Keratinocyte (primary cell): ENCODE measurements around the gene TWNK. TPM values are rescaled to one million over a fixed set of nuclear protein-coding genes. Genes with fewer than 3 reads are reported as not detected.

ENCODE experiments used
- DNase-seq: peaks from one replicate; pipeline ENCODE4 v3.0.0-alpha.2; 2011; ENCODE audit warnings: low read depth, missing footprints, low spot score
- FAIRE-seq: peaks from 2 replicates; lab custom pipeline; 2011; peaks lifted over from hg19 to GRCh38; lab: Jason Lieb, UNC
- H2AFZ ChIP-seq: 2 replicates; pipeline ENCODE4 v1.6.0; 2012; ENCODE audit warnings: low read length, control low read depth, inconsistent platforms; ENCODE audit not compliant: control insufficient read depth
- H3K27ac ChIP-seq: 2 replicates; pipeline ENCODE4 v1.5.1; 2011; ENCODE audit warnings: low read length; ENCODE audit not compliant: control insufficient read depth, insufficient read depth
- H3K27me3 ChIP-seq: 3 replicates; pipeline ENCODE4 v1.6.0; 2011; ENCODE audit warnings: low read length; ENCODE audit not compliant: control insufficient read depth, insufficient read depth; ENCODE audit errors: extremely low read depth
- H3K36me3 ChIP-seq, 2 experiments: 2 replicates in 1 of 2; 3 replicates in 1 of 2; pipeline ENCODE4 v1.5.1; 2011; ENCODE audit warnings: low read length in 2 of 2, mild to moderate bottlenecking in 1 of 2; ENCODE audit not compliant: control insufficient read depth in 2 of 2, insufficient read depth in 2 of 2; ENCODE audit errors: extremely low read depth in 1 of 2
- H3K4me1 ChIP-seq: 3 replicates; pipeline ENCODE4 v1.5.1; 2011; ENCODE audit warnings: low read length; ENCODE audit not compliant: control insufficient read depth, insufficient read depth; ENCODE audit errors: extremely low read depth
- H3K4me2 ChIP-seq: 3 replicates; pipeline ENCODE4 v1.6.0; 2011; ENCODE audit warnings: low read depth, low read length; ENCODE audit not compliant: control insufficient read depth, insufficient read depth; ENCODE audit errors: extremely low read depth
- H3K4me3 ChIP-seq, 3 experiments: fragments of 200-600 bp in 1 of 3; sonication (generic) in 1 of 3; 2 replicates in 2 of 3; 3 replicates in 1 of 3; pipeline ENCODE4 v1.5.1; 2011 to 2016; ENCODE audit warnings: low read length in 3 of 3, mild to moderate bottlenecking in 3 of 3, control low read depth in 2 of 3, inconsistent platforms in 1 of 3, low read depth in 1 of 3, mixed read lengths in 1 of 3, mixed run types in 1 of 3, moderate library complexity in 1 of 3; ENCODE audit not compliant: control insufficient read depth in 2 of 3, insufficient read depth in 2 of 3; ENCODE audit errors: extremely low read depth in 1 of 3
- H3K79me2 ChIP-seq: 2 replicates; pipeline ENCODE4 v1.6.0; 2012; ENCODE audit warnings: low read length; ENCODE audit not compliant: control insufficient read depth, insufficient read depth
- H3K9ac ChIP-seq: 3 replicates; pipeline ENCODE4 v1.6.0; 2011; ENCODE audit warnings: low read length; ENCODE audit not compliant: control insufficient read depth, insufficient read depth; ENCODE audit errors: extremely low read depth
- H3K9me1 ChIP-seq: 3 replicates; pipeline ENCODE4 v1.6.0; 2011; ENCODE audit warnings: low read length; ENCODE audit not compliant: control insufficient read depth, insufficient read depth; ENCODE audit errors: extremely low read depth
- H3K9me3 ChIP-seq: 2 replicates; pipeline ENCODE4 v1.5.1; 2012; ENCODE audit warnings: low read depth, low read length; ENCODE audit not compliant: control insufficient read depth
- H4K20me1 ChIP-seq: 3 replicates; pipeline ENCODE4 v1.6.0; 2011; ENCODE audit warnings: low read length; ENCODE audit not compliant: control insufficient read depth, insufficient read depth; ENCODE audit errors: extremely low read depth
- CTCF ChIP-seq, 3 experiments: IDR thresholded peaks in 1 of 3; conservative IDR thresholded peaks in 1 of 3; optimal IDR thresholded peaks in 1 of 3; 2 replicates in 2 of 3; 3 replicates in 1 of 3; pipeline versions ENCODE3 to v1.5.1; 2011; ENCODE audit warnings: low read length in 3 of 3, mild to moderate bottlenecking in 3 of 3, moderate library complexity in 2 of 3, control low read depth in 1 of 3, inconsistent platforms in 1 of 3; ENCODE audit not compliant: insufficient read depth in 2 of 3; ENCODE audit errors: extremely low read depth in 1 of 3
- EZH2 ChIP-seq: IDR thresholded peaks from one replicate; pipeline ENCODE4 v1.6.1; 2012; ENCODE audit warnings: inconsistent platforms, mild to moderate bottlenecking, low read length, moderate library complexity
- dilution Hi-C: fragments of 300-500 bp; cut with MboI; formaldehyde crosslinking; loops from one replicate; pipeline ENCODE4 v1.7.0; 2020; ENCODE audit warnings: low sequenced_read_pairs; ENCODE audit not compliant: extremely low pct_ligation_motif_present
- polyA plus RNA-seq, 5 experiments: library from polyadenylated mRNA; depleted of rRNA in 3 of 5; stranded (reverse) in 3 of 5; stranded (forward) in 1 of 5; unstranded in 1 of 5; fragments of >200 nt; gene quantifications; 1 replicate in 1 of 5; 2 replicates in 3 of 5; 3 replicates in 1 of 5; pipeline versions ENCODE4 v1.2.1 to v1.2.3, GENCODE V29; 2011 to 2012; ENCODE audit warnings: missing spikeins in 2 of 5, low read depth in 1 of 5, low replicate concordance in 1 of 5

The TWNK gene
- polyA plus RNA-seq, 1 donor (not counting 4 experiments of a cell fraction or from before 2014, with no cell fraction given) = 12.9 TPM

- Histone ChIP-seq H3K9ac (no peak overlapping the region), H3K4me3 (no peak overlapping the region), H2AFZ (no peak overlapping the region), H3K4me1 (peaks cover 9% of the 10 kb centered on the region), H3K4me2 (no peak overlapping the region), H4K20me1 (no peaks in the 10 kb centered on the region), H3K79me2 (no peaks in the 10 kb centered on the region), H3K9me1 (no peaks in the 10 kb centered on the region), H3K27me3 (no peaks in the 10 kb centered on the region), H3K36me3 (peaks cover 15 to 37% of the 10 kb centered on the region in 2 experiments), H3K9me3 (no peaks in the 10 kb centered on the region), H3K27ac (no peak overlapping the region)
- no peak for FAIRE-seq
- DNase-seq = no peak
- dilution Hi-C loops = no loop called here
- no peak for TF ChIP-seq EZH2
- no peak for TF ChIP-seq CTCF (optimal IDR thresholded peaks at IDR 0.05 in 1 of 3, IDR thresholded peaks at IDR 0.05 in 1 of 3, conservative IDR thresholded peaks at IDR 0.05 in 1 of 3; ENCODE audit: extremely low read depth in 1 of 3, insufficient read depth in 2 of 3, low read length in 3 of 3)
These were observed 53.5 kb downstream of the TWNK start for GRCh38 chr10:101040851-101041250.

- no peak overlapping the region for H3K9ac ChIP-seq
- H3K9me1 ChIP-seq = no peaks in the 10 kb centered on the region
- TF ChIP-seq CTCF (optimal IDR thresholded peaks at IDR 0.05 in 1 of 3, IDR thresholded peaks at IDR 0.05 in 1 of 3, conservative IDR thresholded peaks at IDR 0.05 in 1 of 3; ENCODE audit: extremely low read depth in 1 of 3, insufficient read depth in 2 of 3, low read length in 3 of 3) = peak; percentile 75 to 87 (median 83)
- no peak for TF ChIP-seq EZH2
- H3K27me3 ChIP-seq = no peaks in the 10 kb centered on the region
- dilution Hi-C loops = no loop called here
- no peaks in the 10 kb centered on the region for H3K79me2 ChIP-seq
- peak; percentile 5 for FAIRE-seq
- peaks cover 9% of the 10 kb centered on the region for H3K4me1 ChIP-seq
- H4K20me1 ChIP-seq = no peaks in the 10 kb centered on the region
- H3K36me3 ChIP-seq = peaks cover 11 to 32% of the 10 kb centered on the region in 2 experiments
- H3K27ac ChIP-seq = no peak overlapping the region
- no peak overlapping the region for H3K4me2 ChIP-seq
- H3K9me3 ChIP-seq = no peaks in the 10 kb centered on the region
- H3K4me3 ChIP-seq = no peak overlapping the region
- DNase-seq = no peak
- no peak overlapping the region for H2AFZ ChIP-seq
These were observed 54.0 kb downstream of the TWNK start for GRCh38 chr10:101041252-101041761.
